Fibroblast of skin of back (primary cell): ENCODE measurements around the gene IGFBP1.
"Not testable (repeated sequence)": the region's sequence is repeated elsewhere in the genome, so short reads cannot be mapped to it uniquely, and the experiment has no call there.

Source experiments
- DNase-seq: peaks from one replicate; pipeline ENCODE4 v3.0.0-alpha.2; 2013

IGFBP1 gene

DNA sequence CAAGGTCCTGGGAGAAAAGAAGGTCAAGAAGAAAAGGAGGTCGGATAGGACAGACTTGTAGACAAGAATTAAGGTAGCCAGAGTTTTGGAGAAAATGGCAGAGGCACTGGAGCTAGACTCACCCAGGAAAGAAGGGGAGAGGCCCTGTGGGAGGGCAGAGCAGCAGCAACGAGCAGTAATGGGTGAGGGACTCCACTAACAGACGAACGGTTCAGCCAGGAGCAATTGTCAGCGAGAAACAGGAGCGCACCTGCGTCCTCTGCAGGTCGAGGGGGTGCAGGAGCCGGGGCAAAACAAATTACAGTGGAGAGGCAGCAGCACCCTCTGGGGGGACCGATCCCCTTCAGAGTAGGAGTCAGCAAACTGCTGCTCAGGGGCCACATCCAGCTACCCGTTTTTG lies 51.3 kb downstream of the IGFBP1 start:
- DNase-seq = no peak

DNA sequence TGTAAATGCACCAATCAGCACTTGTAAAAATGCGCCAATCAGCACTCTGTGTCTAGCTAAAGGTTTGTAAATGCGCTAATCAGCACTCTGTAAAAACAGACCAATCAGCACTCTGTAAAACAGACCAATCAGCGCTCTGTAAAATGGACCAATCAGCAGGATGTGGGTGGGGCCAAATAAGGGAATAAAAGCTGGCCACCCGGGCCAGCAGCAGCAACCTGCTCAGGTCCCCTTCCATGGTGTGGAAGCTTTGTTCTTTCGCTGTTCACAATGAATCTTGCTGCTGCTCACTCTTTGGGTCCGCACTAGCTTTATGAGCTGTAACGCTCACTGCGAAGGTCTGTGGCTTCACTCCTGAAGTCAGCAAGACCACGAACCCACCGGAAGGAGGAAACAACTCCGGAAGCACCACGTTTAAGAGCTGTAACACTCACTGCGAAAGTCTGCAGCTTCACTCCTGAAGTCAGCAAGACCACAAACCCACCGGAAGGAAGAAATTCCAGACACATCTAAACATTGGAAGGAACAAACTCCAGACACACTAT lies 52.0 kb downstream of the IGFBP1 start:
- not testable (repeated sequence) for DNase-seq

GRCh38 chr7:45940939-45941338 lies 52.7 kb downstream of the IGFBP1 start:
- no peak for DNase-seq
